Activated CD4-positive, alpha-beta T cell treated with anti-CD3 and anti-CD28 coated beads for 48 hours (primary cell): ENCODE results near the gene WEE2.

Experiments
- DNase-seq: peaks from one replicate; pipeline ENCODE4 v3.0.0-alpha.2; 2020

Gene WEE2

GRCh38 chr7:141691961-141692360 lies 16.2 kb upstream of the WEE2 start:
- DNase-seq = no peak

GRCh38 chr7:141693082-141693481 lies 15.1 kb upstream of the WEE2 start:
- DNase-seq = no peak

GRCh38 chr7:141695803-141696289 lies 12.3 kb upstream of the WEE2 start:
- DNase-seq = no peak

- DNase-seq = no peak
These were observed 11.8 kb upstream of the WEE2 start for GRCh38 chr7:141696348-141696747.

GRCh38 chr7:141697211-141697871 lies 10.8 kb upstream of the WEE2 start:
- DNase-seq = no peak

GRCh38 chr7:141698247-141699015 lies 9.7 kb upstream of the WEE2 start:
- DNase-seq = no peak

GRCh38 chr7:141699860-141700259 lies 8.3 kb upstream of the WEE2 start:
- DNase-seq = no peak

- DNase-seq = no peak
These were observed 7.8 kb upstream of the WEE2 start for GRCh38 chr7:141700296-141700847.

- DNase-seq = peak; percentile 9
These were observed 7.2 kb upstream of the WEE2 start for GRCh38 chr7:141700848-141701371.

- DNase-seq = peak; percentile 70
These were observed 6.6 kb upstream of the WEE2 start for GRCh38 chr7:141701489-141702046.

GRCh38 chr7:141702047-141702567 lies 6.0 kb upstream of the WEE2 start, which contains the start of gene DENND11:
Gene DENND11 (minus strand): TSS chr7:141702166. CDS start chr7:141702153, 13 bp downstream.
- peak; percentile 46 for DNase-seq

- no peak for DNase-seq
These were observed 5.3 kb upstream of the WEE2 start for GRCh38 chr7:141702892-141703291.

GRCh38 chr7:141704112-141704511 lies 4.0 kb upstream of the WEE2 start:
- DNase-seq = no peak

- DNase-seq = no peak
These were observed 3.4 kb upstream of the WEE2 start for GRCh38 chr7:141704741-141705140.

- no peak for DNase-seq
These were observed 1.7 kb upstream of the WEE2 start for GRCh38 chr7:141706239-141707064.

- no peak for DNase-seq
These were observed 1.2 kb downstream of the WEE2 start for GRCh38 chr7:141709318-141709717.

- no peak for DNase-seq
These were observed 1.6 kb downstream of the WEE2 start for GRCh38 chr7:141709749-141710148.

GRCh38 chr7:141710301-141710700 lies 2.1 kb downstream of the WEE2 start:
- DNase-seq = no peak

GRCh38 chr7:141712603-141713255 lies 4.6 kb downstream of the WEE2 start:
- DNase-seq = no peak

- DNase-seq = no peak
These were observed 5.7 kb downstream of the WEE2 start for GRCh38 chr7:141713890-141714289.

GRCh38 chr7:141714571-141714970 lies 6.4 kb downstream of the WEE2 start:
- DNase-seq = no peak

- no peak for DNase-seq
These were observed 6.9 kb downstream of the WEE2 start for GRCh38 chr7:141715018-141715417.
